ENCODE data around the gene SEC24D. TPM values are rescaled to one million over a fixed set of nuclear protein-coding genes. Genes with fewer than 3 reads are reported as not detected.

The SEC24D gene
- total RNA-seq, 1 donor from 2014 or later = 91.0 TPM

GRCh38 chr4:118846979-118847378, 11.1 kb upstream of the SEC24D start:
- DNase-seq (ENCODE audit: low read depth) = no peak

- peak; percentile 74 for DNase-seq (ENCODE audit: low read depth)
Observed at GRCh38 chr4:118845552-118846050, 9.7 kb upstream of the SEC24D start.

GRCh38 chr4:118843237-118843636, 7.3 kb upstream of the SEC24D start:
- DNase-seq (ENCODE audit: low read depth) = no peak

- no peak for DNase-seq (ENCODE audit: low read depth)
Observed at GRCh38 chr4:118842055-118842454, 6.1 kb upstream of the SEC24D start.

GRCh38 chr4:118839221-118839927, 3.4 kb upstream of the SEC24D start:
- DNase-seq (ENCODE audit: low read depth) = peak; percentile 69

GRCh38 chr4:118837121-118837507, 1.2 kb upstream of the SEC24D start:
- DNase-seq (ENCODE audit: low read depth) = no peak

- peak; percentile 55 for DNase-seq (ENCODE audit: low read depth)
Observed at GRCh38 chr4:118836301-118837120, 585 bp upstream of the SEC24D start.

- peak; percentile 84 for DNase-seq (ENCODE audit: low read depth)
Observed at GRCh38 chr4:118834960-118835569, 861 bp downstream of the SEC24D start.

GRCh38 chr4:118834070-118834469, 1.9 kb downstream of the SEC24D start:
- peak; percentile 46 for DNase-seq (ENCODE audit: low read depth)

- DNase-seq (ENCODE audit: low read depth) = no peak
Observed at GRCh38 chr4:118833192-118833820, 2.6 kb downstream of the SEC24D start.

GRCh38 chr4:118829107-118829506, 6.8 kb downstream of the SEC24D start:
- DNase-seq (ENCODE audit: low read depth) = no peak

- DNase-seq (ENCODE audit: low read depth) = no peak
Observed at GRCh38 chr4:118826723-118827444, 9.0 kb downstream of the SEC24D start.

GRCh38 chr4:118825799-118826198, 10.1 kb downstream of the SEC24D start:
- DNase-seq (ENCODE audit: low read depth) = no peak

- no peak for DNase-seq (ENCODE audit: low read depth)
Observed at GRCh38 chr4:118824141-118824540, 11.8 kb downstream of the SEC24D start.

GRCh38 chr4:118823471-118823870, 12.5 kb downstream of the SEC24D start:
- no peak for DNase-seq (ENCODE audit: low read depth)

- no peak for DNase-seq (ENCODE audit: low read depth)
Observed at GRCh38 chr4:118821590-118822293, 14.2 kb downstream of the SEC24D start.

- DNase-seq (ENCODE audit: low read depth) = peak; percentile 36
Observed at GRCh38 chr4:118817178-118817930, 18.6 kb downstream of the SEC24D start.

- DNase-seq (ENCODE audit: low read depth) = no peak
Observed at GRCh38 chr4:118816538-118817177, 19.3 kb downstream of the SEC24D start.

GRCh38 chr4:118814891-118815290, 21.0 kb downstream of the SEC24D start:
- DNase-seq (ENCODE audit: low read depth) = no peak

Measured in myocyte (in vitro differentiated cells).